Large intestine (tissue), 3 donors: ENCODE data around the gene WDR62. TPM values are rescaled to one million over a fixed set of nuclear protein-coding genes. Genes with fewer than 3 reads are reported as not detected.

Experiments used
- DNase-seq, 2 donors: peaks; one replicate each; pipeline versions ENCODE4 v3.0.0 to v3.0.0-alpha.2; 2013
- H3K27ac ChIP-seq: one replicate; pipeline ENCODE4 v1.5.1; 2013; ENCODE audit warnings: low read length
- H3K27me3 ChIP-seq: 2 replicates; pipeline ENCODE4 v1.6.1; 2013; ENCODE audit warnings: low read length; ENCODE audit not compliant: control insufficient read depth, insufficient read depth
- H3K36me3 ChIP-seq: 2 replicates; pipeline ENCODE4 v1.6.1; 2013; ENCODE audit warnings: low read length; ENCODE audit not compliant: control insufficient read depth, insufficient read depth
- H3K4me1 ChIP-seq: one replicate; pipeline ENCODE4 v1.6.1; 2013; ENCODE audit warnings: low read length; ENCODE audit not compliant: control insufficient read depth, insufficient read depth
- H3K4me3 ChIP-seq: one replicate; pipeline ENCODE4 v1.5.1; 2013; ENCODE audit warnings: low read length
- H3K9me3 ChIP-seq: one replicate; pipeline ENCODE4 v1.6.1; 2013; ENCODE audit warnings: mild to moderate bottlenecking, low read depth, low read length, moderate library complexity; ENCODE audit not compliant: control insufficient read depth
- WGBS: methylation state at CpG from one replicate; pipeline ENCODE4 v1.1.5; 2013; ENCODE audit warnings: low lambda C conversion rate; ENCODE audit not compliant: insufficient coverage; 5-methylcytosine and 5-hydroxymethylcytosine counted together
- polyA plus RNA-seq: library from polyadenylated mRNA; unstranded; fragments of 120-200 nt; gene quantifications from one replicate; pipeline ENCODE4 v1.2.1, GENCODE V29; 2013

WDR62 gene
- polyA plus RNA-seq, 1 donor, result 2.6 TPM

- Histone ChIP-seq H3K4me1 (no peaks in the 10 kb centered on the region), H3K36me3 (peaks cover 35% of the 10 kb centered on the region), H3K27me3 (no peaks in the 10 kb centered on the region), H3K4me3 (no peak overlapping the region), H3K9me3 (no peaks in the 10 kb centered on the region), H3K27ac (no peak overlapping the region)
- DNase-seq, result no peak
- no CpG with 5 or more reads among the region's 10 CpGs for WGBS
Measured at GRCh38 chr19:36153126-36153525, 98.4 kb downstream of the WDR62 start.

Other genes starting within 250 kb of the WDR62 start
- 1.9 TPM for gene PRODH2, start 242.1 kb upstream of the WDR62 start, polyA plus RNA-seq
- 3.2 TPM for gene NPHS1, start 202.4 kb upstream of the WDR62 start, polyA plus RNA-seq
- 1.8 TPM for gene KIRREL2, start 198.0 kb upstream of the WDR62 start, polyA plus RNA-seq
- gene APLP1, start 186.3 kb upstream of the WDR62 start, polyA plus RNA-seq, result 32.7 TPM
- 7.7 TPM for gene NFKBID, start 154.4 kb upstream of the WDR62 start, polyA plus RNA-seq
- 11.1 TPM for gene HCST, start 152.4 kb upstream of the WDR62 start, polyA plus RNA-seq
- 41.8 TPM for gene TYROBP, start 146.6 kb upstream of the WDR62 start, polyA plus RNA-seq
- gene LRFN3, start 118.5 kb upstream of the WDR62 start, polyA plus RNA-seq, result 10.7 TPM
- gene SDHAF1, start 59.7 kb upstream of the WDR62 start, polyA plus RNA-seq, result 23.4 TPM
- 9.8 TPM for gene SYNE4, start 46.1 kb upstream of the WDR62 start, polyA plus RNA-seq
- 13.8 TPM for gene ALKBH6, start 40.7 kb upstream of the WDR62 start, polyA plus RNA-seq
- gene CLIP3, start 22.0 kb upstream of the WDR62 start, polyA plus RNA-seq, result 21.5 TPM
- gene THAP8, start 612 bp upstream of the WDR62 start, polyA plus RNA-seq, result 9.1 TPM
- 0.09 TPM for gene OVOL3, start 56.2 kb downstream of the WDR62 start, polyA plus RNA-seq
- gene POLR2I, start 60.0 kb downstream of the WDR62 start, polyA plus RNA-seq, result 47.5 TPM
- 95.3 TPM for gene TBCB, start 60.6 kb downstream of the WDR62 start, polyA plus RNA-seq
- gene CAPNS1, start 85.2 kb downstream of the WDR62 start, polyA plus RNA-seq, result 516 TPM
- 11.5 TPM for gene COX7A1, start 97.5 kb downstream of the WDR62 start, polyA plus RNA-seq
- gene ZNF565, start 159.8 kb downstream of the WDR62 start, polyA plus RNA-seq, result 5.3 TPM
- gene ZNF146, start 160.2 kb downstream of the WDR62 start, polyA plus RNA-seq, result 71.8 TPM